IMR-90 (cell line): ENCODE measurements around the gene FOSL2. TPM values are rescaled to one million over a fixed set of nuclear protein-coding genes. Genes with fewer than 3 reads are reported as not detected.
A peak's percentile ranks its signal among the peaks of the same experiment; 100 is the strongest.

Experiments used
- ATAC-seq: fragments of 200-7000 bp; cut with Tn5 transposase; 2 replicates; pipeline ENCODE4 v1.9.1; 2020; ENCODE audit warnings: low read depth, mild to moderate bottlenecking, moderate library complexity
- BruUV-seq: library from RNA; stranded (reverse); fragments of 400-500 nt; replicated peaks from 2 replicates; lab custom pipeline; 2021; lab: Mats Ljungman, UMichigan
- CTCF ChIA-PET: fragments of 300-600 bp; formaldehyde crosslinking; extraction: SDS; loops from one replicate; lab custom pipeline; 2021; ENCODE audit warnings: antibody characterized with exemption; lab: Yijun Ruan, JAX
- POLR2A ChIA-PET: fragments of 300-600 bp; sonication (Branson Sonifier 250); formaldehyde crosslinking; loops from one replicate; lab custom pipeline; 2022; ENCODE audit warnings: antibody characterized with exemption; ENCODE audit not compliant: unreplicated experiment; lab: Charles Lee
- DNase-seq: peaks from one replicate; pipeline ENCODE4 v3.0.0; 2013
- H2AFZ ChIP-seq: replicated peaks from 2 replicates; pipeline ENCODE3; 2013; ENCODE audit warnings: low read length, mild to moderate bottlenecking; ENCODE audit not compliant: poor library complexity
- H2AK5ac ChIP-seq: 2 replicates; pipeline ENCODE4 v1.6.1; 2013; ENCODE audit warnings: low read depth, low read length, inconsistent platforms
- H2AK9ac ChIP-seq: replicated peaks from 2 replicates; pipeline ENCODE3; 2013; ENCODE audit warnings: mild to moderate bottlenecking, low read depth, low read length, moderate library complexity; ENCODE audit not compliant: poor library complexity
- H2BK120ac ChIP-seq: 2 replicates; pipeline ENCODE4 v1.6.1; 2013; ENCODE audit warnings: low read depth, low read length, inconsistent platforms
- H2BK15ac ChIP-seq: 3 replicates; pipeline ENCODE4 v1.6.1; 2013; ENCODE audit warnings: low read depth, low read length, inconsistent platforms
- H2BK20ac ChIP-seq: 2 replicates; pipeline ENCODE4 v1.6.1; 2013; ENCODE audit warnings: low read depth, mild to moderate bottlenecking, inconsistent platforms, low read length, moderate library complexity
- H2BK5ac ChIP-seq: 2 replicates; pipeline ENCODE4 v1.6.1; 2013; ENCODE audit warnings: mild to moderate bottlenecking, low read depth, low read length, inconsistent platforms; ENCODE audit not compliant: poor library complexity, severe bottlenecking
- H3K14ac ChIP-seq: replicated peaks from 2 replicates; pipeline ENCODE4 v1.6.1; 2013; ENCODE audit warnings: low read depth, low read length, inconsistent platforms
- H3K18ac ChIP-seq: 2 replicates; pipeline ENCODE4 v1.6.1; 2013; ENCODE audit warnings: low read depth, low read length, control low read depth
- H3K23ac ChIP-seq: 2 replicates; pipeline ENCODE4 v1.6.1; 2013; ENCODE audit warnings: low read depth, low read length, inconsistent platforms
- H3K27ac ChIP-seq: 2 replicates; pipeline ENCODE4 v1.5.1; 2013; ENCODE audit warnings: mild to moderate bottlenecking, control low read depth, low read length; ENCODE audit not compliant: insufficient read depth
- H3K27me3 ChIP-seq: 2 replicates; pipeline ENCODE4 v1.6.1; 2013; ENCODE audit warnings: low read length; ENCODE audit not compliant: control insufficient read depth, insufficient read depth
- H3K36me3 ChIP-seq: 2 replicates; pipeline ENCODE4 v1.6.1; 2013; ENCODE audit warnings: low read length, mixed read lengths; ENCODE audit not compliant: control insufficient read depth, insufficient read depth
- H3K4ac ChIP-seq: 2 replicates; pipeline ENCODE4 v1.6.1; 2013; ENCODE audit warnings: low read depth, low read length, inconsistent platforms
- H3K4me1 ChIP-seq: 2 replicates; pipeline ENCODE4 v1.6.1; 2013; ENCODE audit warnings: low read length, mixed read lengths; ENCODE audit not compliant: control insufficient read depth, insufficient read depth
- H3K4me2 ChIP-seq: 2 replicates; pipeline ENCODE4 v1.6.1; 2013; ENCODE audit warnings: low read depth, mild to moderate bottlenecking, control low read depth, low read length, moderate library complexity
- H3K4me3 ChIP-seq: 2 replicates; pipeline ENCODE4 v1.5.1; 2013; ENCODE audit warnings: low read depth, mild to moderate bottlenecking, control low read depth, low read length, moderate library complexity; ENCODE audit not compliant: insufficient read depth
- H3K56ac ChIP-seq: 2 replicates; pipeline ENCODE4 v1.6.1; 2013; ENCODE audit warnings: low read length, inconsistent platforms; ENCODE audit not compliant: insufficient read depth; ENCODE audit errors: extremely low read depth
- H3K79me1 ChIP-seq, 2 experiments: 2 replicates each; pipeline ENCODE4 v1.6.1; 2013; ENCODE audit warnings: low read length in 2 of 2, inconsistent platforms in 1 of 2, low read depth in 1 of 2
- H3K9ac ChIP-seq: 2 replicates; pipeline ENCODE4 v1.6.1; 2013; ENCODE audit warnings: low read depth, low read length, control low read depth
- H3K9me1 ChIP-seq: 2 replicates; pipeline ENCODE4 v1.6.1; 2013; ENCODE audit warnings: low read length, inconsistent platforms; ENCODE audit not compliant: insufficient read depth
- H3K9me3 ChIP-seq: 2 replicates; pipeline ENCODE4 v1.6.1; 2013; ENCODE audit warnings: low read length; ENCODE audit not compliant: control insufficient read depth, insufficient read depth
- H4K20me1 ChIP-seq: 2 replicates; pipeline ENCODE4 v1.6.1; 2013; ENCODE audit warnings: low read length, inconsistent platforms; ENCODE audit not compliant: insufficient read depth
- H4K5ac ChIP-seq: 2 replicates; pipeline ENCODE4 v1.6.1; 2013; ENCODE audit warnings: mild to moderate bottlenecking, low read depth, low read length, control low read depth
- H4K8ac ChIP-seq, 2 experiments: 2 replicates each; pipeline ENCODE4 v1.6.1; 2013; ENCODE audit warnings: low read depth in 2 of 2, low read length in 2 of 2, control low read depth in 1 of 2, inconsistent platforms in 1 of 2
- H4K91ac ChIP-seq: 2 replicates; pipeline ENCODE4 v1.6.1; 2013; ENCODE audit warnings: low read depth, low read length, inconsistent platforms; ENCODE audit not compliant: insufficient read depth
- BHLHE40 ChIP-seq: fragments of 150-350 bp; IDR thresholded peaks from 2 replicates; pipeline ENCODE4 v1.6.1; 2016; ENCODE audit warnings: mild to moderate bottlenecking, low read depth, low read length
- CEBPB ChIP-seq: IDR thresholded peaks from 2 replicates; pipeline ENCODE4 v1.6.1; 2012; ENCODE audit warnings: low read depth, low read length, improper control_type of control experiment
- CHD1 ChIP-seq: IDR thresholded peaks from 2 replicates; pipeline ENCODE4 v1.6.1; 2012; ENCODE audit warnings: low read depth, low read length, improper control_type of control experiment
- CTCF ChIP-seq: conservative IDR thresholded peaks from 2 replicates; pipeline ENCODE4 v1.5.1; 2012; ENCODE audit warnings: mild to moderate bottlenecking, low read depth, low read length, improper control_type of control experiment
- ELK1 ChIP-seq: fragments of 150-350 bp; IDR thresholded peaks from 2 replicates; pipeline ENCODE4 v1.6.1; 2016; ENCODE audit warnings: low read depth, mild to moderate bottlenecking, low read length, moderate library complexity, borderline replicate concordance
- FOS ChIP-seq: fragments of 150-350 bp; IDR thresholded peaks from 2 replicates; pipeline ENCODE4 v1.6.1; 2016; ENCODE audit warnings: low read depth, low read length
- MAFK ChIP-seq: IDR thresholded peaks from 2 replicates; pipeline ENCODE4 v1.6.1; 2012; ENCODE audit warnings: low read depth, low read length, improper control_type of control experiment
- MAZ ChIP-seq: IDR thresholded peaks from 2 replicates; pipeline ENCODE4 v1.6.1; 2012; ENCODE audit warnings: low read depth, mild to moderate bottlenecking, low read length, improper control_type of control experiment, moderate library complexity, borderline replicate concordance
- MXI1 ChIP-seq: IDR thresholded peaks from 2 replicates; pipeline ENCODE4 v1.6.1; 2012; ENCODE audit warnings: low read depth, mild to moderate bottlenecking, low read length, moderate library complexity, borderline replicate concordance
- NFE2L2 ChIP-seq: fragments of 150-350 bp; IDR thresholded peaks from 2 replicates; pipeline ENCODE4 v1.6.1; 2016; ENCODE audit warnings: low read depth, mild to moderate bottlenecking, low read length
- POLR2A ChIP-seq: IDR thresholded peaks from 2 replicates; pipeline ENCODE4 v1.6.1; 2012; ENCODE audit warnings: mild to moderate bottlenecking, low read depth, low read length
- RAD21 ChIP-seq: IDR thresholded peaks from 2 replicates; pipeline ENCODE4 v1.6.1; 2012; ENCODE audit warnings: low read length, improper control_type of control experiment
- RCOR1 ChIP-seq: IDR thresholded peaks from 2 replicates; pipeline ENCODE4 v1.6.1; 2012; ENCODE audit warnings: mild to moderate bottlenecking, low read length, improper control_type of control experiment; ENCODE audit not compliant: insufficient replicate concordance
- RFX5 ChIP-seq: IDR thresholded peaks from 2 replicates; pipeline ENCODE4 v1.8.0; 2012; ENCODE audit warnings: low read depth, mild to moderate bottlenecking, low read length, moderate library complexity
- SMC3 ChIP-seq: fragments of 150-350 bp; IDR thresholded peaks from 2 replicates; pipeline ENCODE4 v1.6.1; 2016; ENCODE audit warnings: low read depth, mild to moderate bottlenecking, antibody characterized with exemption, low read length, moderate library complexity
- USF2 ChIP-seq: fragments of 150-350 bp; IDR thresholded peaks from 2 replicates; pipeline ENCODE4 v1.6.1; 2017; ENCODE audit warnings: mild to moderate bottlenecking, antibody characterized with exemption, low read length, low read depth
- whole genome bisulfite sequencing, 2 experiments: methylation state at CpG; one replicate each; pipeline versions ENCODE4 v1.1.5 to v1.1.7; 2013; ENCODE audit warnings: missing lambda C conversion rate in 2 of 2; ENCODE audit not compliant: insufficient read length in 1 of 2; ENCODE audit errors: extremely low coverage in 2 of 2; 5-methylcytosine and 5-hydroxymethylcytosine counted together
- dilution Hi-C: fragments of 300-500 bp; cut with HindIII; formaldehyde crosslinking; loops from one replicate; pipeline ENCODE4 v1.14.3; 2018; ENCODE audit warnings: low sequenced_read_pairs; ENCODE audit not compliant: unreplicated experiment
- in situ Hi-C: fragments of 300-500 bp; cut with MboI; formaldehyde crosslinking; loops from 3 replicates; pipeline ENCODE4 v1.14.3; 2019; ENCODE audit warnings: low sequenced_read_pairs, inconsistent platforms, mixed read lengths
- intact Hi-C: fragments of 100-400 bp; cut with micrococcal nuclease; formaldehyde crosslinking; loops from 2 replicates; pipeline ENCODE4 v1.10.0; 2022
- polyA plus RNA-seq, 3 experiments: library from polyadenylated mRNA; depleted of rRNA; stranded (reverse); fragments of >200 nt; gene quantifications; 2 replicates each; pipeline ENCODE4 v1.2.3, GENCODE V29; 2012; ENCODE audit warnings: low replicate concordance in 1 of 3
- total RNA-seq: library from RNA; depleted of rRNA; stranded (reverse); fragments of >200 nt; gene quantifications from 2 replicates; pipeline ENCODE4 v1.2.3, GENCODE V29; 2012

Gene FOSL2
- total and polyA plus RNA-seq, 2 of the 4 experiments (the other 2 are of a cell fraction) = 31.4 to 46.3 TPM

DNA sequence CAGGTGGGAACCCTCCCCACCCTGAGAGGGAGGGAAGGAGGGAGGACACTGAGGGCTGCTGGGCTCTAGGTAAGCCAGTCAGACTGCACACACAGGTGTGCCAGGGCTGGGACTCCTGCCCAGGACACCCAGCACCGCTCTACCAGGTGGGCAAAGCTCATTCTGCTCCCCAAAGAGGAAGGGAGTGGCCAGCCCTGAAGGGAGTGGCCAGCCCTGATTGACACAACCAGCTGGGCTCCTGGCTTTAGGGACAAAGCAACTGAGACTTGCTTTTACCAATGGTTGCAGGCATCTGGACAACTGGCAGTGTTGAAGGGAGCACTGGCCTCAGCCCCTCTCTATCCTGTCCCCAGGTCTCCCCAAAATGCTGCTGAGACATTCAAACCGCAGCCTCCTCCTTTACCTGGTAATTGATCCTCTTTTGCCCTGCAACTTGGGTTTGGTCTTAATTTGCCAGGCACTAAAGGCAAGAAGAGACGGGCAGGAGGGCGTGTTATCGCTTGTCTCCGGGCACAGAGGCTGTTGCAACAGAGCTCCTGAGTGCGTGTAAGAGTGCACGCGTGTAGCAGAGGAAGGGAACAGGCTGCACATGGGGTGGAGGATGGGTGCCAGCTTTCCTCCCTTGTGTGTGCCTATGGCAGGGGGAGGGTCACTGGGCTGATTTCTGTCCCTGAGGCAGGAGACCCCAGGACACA, 14.5 kb upstream of the FOSL2 start:
- Histone ChIP-seq H2AK9ac (peak overlapping the region; percentile 48), H4K5ac (no peak overlapping the region), H2AFZ (peak overlapping the region; percentile 28), H3K4me3 (no peak overlapping the region), H3K14ac (no peak overlapping the region; the same call in 1 of the 2 replicates), H2BK120ac (no peak overlapping the region), H4K20me1 (no peaks in the 10 kb centered on the region), H4K91ac (no peak overlapping the region), H2BK5ac (no peak overlapping the region), H3K27ac (no peak overlapping the region), H3K4ac (no peak overlapping the region), H4K8ac (no peak overlapping the region), H2BK20ac (no peak overlapping the region), H3K27me3 (peaks cover 11% of the 10 kb centered on the region), H3K18ac (no peak overlapping the region), H3K79me1 (no peaks in the 10 kb centered on the region), H3K9ac (no peak overlapping the region), H2AK5ac (no peak overlapping the region), H3K36me3 (no peaks in the 10 kb centered on the region), H3K9me3 (no peaks in the 10 kb centered on the region), H3K9me1 (peaks cover 5% of the 10 kb centered on the region; the same call in 1 of the 2 replicates), H3K23ac (no peak overlapping the region), H2BK15ac (no peak overlapping the region), H3K4me2 (no peak overlapping the region), H3K4me1 (no peaks in the 10 kb centered on the region), H3K56ac (no peak overlapping the region)
- in situ Hi-C loops = no loop called here
- no TSS peak for BruUV-seq
- dilution Hi-C loops = no loop called here
- no peak for ATAC-seq
- ChIA-PET CTCF (no interaction called here), POLR2A (no interaction called here)
- no peak for DNase-seq
- 82% methylated on average over 5 of the region's 9 CpGs; no CpG with 5 or more reads in 1 of the 2 experiments for WGBS, 2 experiments
- intact Hi-C loops = no loop called here
- TF ChIP-seq POLR2A = no peak
- no peak for TF ChIP-seq CTCF
- no peak for TF ChIP-seq NFE2L2
- no peak for TF ChIP-seq CHD1
- no peak for TF ChIP-seq MAFK
- TF ChIP-seq USF2 = no peak
- TF ChIP-seq MXI1 = no peak
- no peak for TF ChIP-seq RFX5
- TF ChIP-seq SMC3 = no peak
- no peak for TF ChIP-seq BHLHE40
- TF ChIP-seq MAZ = no peak
- TF ChIP-seq FOS = no peak
- TF ChIP-seq CEBPB = no peak
- no peak for TF ChIP-seq RAD21
- TF ChIP-seq RCOR1 = no peak
- no peak for TF ChIP-seq ELK1
